Stimulated activated naive CD4-positive, alpha-beta T cell treated with Interleukin-2 at 50 U/mL for 16 hours (primary cell): Measurements from ENCODE around the gene HSD17B11.
"Not testable (repeated sequence)": the region's sequence is repeated elsewhere in the genome, so short reads cannot be mapped to it uniquely, and the experiment has no call there.

Experiments used
- DNase-seq: peaks from one replicate; lab custom pipeline; 2025; lab: John Stamatoyannopoulos, UW

Gene HSD17B11

GRCh38 chr4:87356832-87357526, 34.0 kb downstream of the HSD17B11 start:
- no peak for DNase-seq

- DNase-seq: no peak
Measured at GRCh38 chr4:87354168-87355102, 36.6 kb downstream of the HSD17B11 start.

GRCh38 chr4:87353592-87353991, 37.4 kb downstream of the HSD17B11 start:
- no peak for DNase-seq

GRCh38 chr4:87345139-87345538, 45.8 kb downstream of the HSD17B11 start:
- no peak for DNase-seq

GRCh38 chr4:87342872-87343271, 48.1 kb downstream of the HSD17B11 start:
- DNase-seq: no peak

GRCh38 chr4:87341954-87342635, 48.9 kb downstream of the HSD17B11 start:
- DNase-seq: not testable (repeated sequence)

GRCh38 chr4:87339440-87339839, 51.5 kb downstream of the HSD17B11 start:
- no peak for DNase-seq

- DNase-seq: no peak
Measured at GRCh38 chr4:87337361-87337760, 53.6 kb downstream of the HSD17B11 start.

GRCh38 chr4:87333267-87333666, 57.7 kb downstream of the HSD17B11 start:
- DNase-seq: no peak

GRCh38 chr4:87330761-87331160, 60.2 kb downstream of the HSD17B11 start:
- no peak for DNase-seq

GRCh38 chr4:87327136-87327535, 63.9 kb downstream of the HSD17B11 start:
- DNase-seq: no peak

GRCh38 chr4:87326460-87326859, 64.5 kb downstream of the HSD17B11 start:
- DNase-seq: no peak

- DNase-seq: no peak
Measured at GRCh38 chr4:87322754-87323153, 68.2 kb downstream of the HSD17B11 start, which contains the start of gene HSD17B13. TSS of gene HSD17B13 (minus strand) at chr4:87322882. CDS start at chr4:87322841, 41 bp downstream.

- DNase-seq: no peak
Measured at GRCh38 chr4:87321888-87322287, 69.1 kb downstream of the HSD17B11 start.

GRCh38 chr4:87317527-87317926, 73.5 kb downstream of the HSD17B11 start:
- DNase-seq: no peak

GRCh38 chr4:87316961-87317360, 74.0 kb downstream of the HSD17B11 start:
- DNase-seq: no peak

GRCh38 chr4:87315000-87315399, 76.0 kb downstream of the HSD17B11 start:
- not testable (repeated sequence) for DNase-seq

- no peak for DNase-seq
Measured at GRCh38 chr4:87313756-87314155, 77.2 kb downstream of the HSD17B11 start.

- no peak for DNase-seq
Measured at GRCh38 chr4:87311684-87312083, 79.3 kb downstream of the HSD17B11 start.

- no peak for DNase-seq
Measured at GRCh38 chr4:87310691-87311335, 80.2 kb downstream of the HSD17B11 start.

GRCh38 chr4:87309625-87310024, 81.4 kb downstream of the HSD17B11 start:
- no peak for DNase-seq

GRCh38 chr4:87306056-87306455, 84.9 kb downstream of the HSD17B11 start:
- no peak for DNase-seq
